Fibroblast of the aortic adventitia (primary cell): ENCODE results near the gene TNRC18. TPM values are rescaled to one million over a fixed set of nuclear protein-coding genes. Genes with fewer than 3 reads are reported as not detected.
"Not testable (repeated sequence)": the region's sequence is repeated elsewhere in the genome, so short reads cannot be mapped to it uniquely, and the experiment has no call there.

Source experiments
- DNase-seq: peaks from one replicate; pipeline ENCODE4 v3.0.0-alpha.2; 2010; ENCODE audit warnings: low read depth
- H3K4me3 ChIP-seq: 2 replicates; pipeline ENCODE4 v1.5.1; 2011; ENCODE audit warnings: low read depth, mild to moderate bottlenecking, control low read depth, low read length, moderate library complexity
- CTCF ChIP-seq: IDR thresholded peaks from 2 replicates; pipeline ENCODE4 v1.5.1; 2011; ENCODE audit warnings: mild to moderate bottlenecking, low read length, control low read depth, inconsistent platforms; ENCODE audit not compliant: insufficient read depth
- total RNA-seq: library from RNA; depleted of rRNA; stranded (reverse); fragments of >200 nt; gene quantifications from 2 replicates; pipeline ENCODE4 v1.2.3, GENCODE V29; 2012; ENCODE audit warnings: low replicate concordance

TNRC18 gene
- total RNA-seq, 1 donor = 57.8 TPM

DNA sequence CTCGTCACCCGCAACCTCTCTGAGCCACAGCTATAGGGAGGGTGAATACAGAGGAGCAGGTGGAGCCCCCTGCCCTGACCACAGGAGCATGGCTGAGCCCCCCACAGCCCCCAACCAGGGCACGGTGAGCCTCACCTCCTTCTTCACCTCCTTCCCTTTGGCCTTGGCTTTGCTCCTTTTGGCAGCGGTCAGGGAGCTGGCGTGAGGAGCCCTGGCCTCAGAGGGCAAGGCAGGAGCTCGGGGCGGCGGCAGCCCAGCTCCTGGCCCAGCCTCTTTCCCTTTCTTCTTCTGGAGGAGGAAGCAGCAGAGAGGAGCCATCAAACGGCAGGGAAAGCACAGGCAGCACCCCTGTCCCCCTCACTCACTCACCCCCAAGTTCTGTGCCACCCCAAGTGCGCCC, 98.7 kb downstream of the TNRC18 start:
- DNase-seq = no peak
- TF ChIP-seq CTCF = no peak
- H3K4me3 ChIP-seq = no peak overlapping the region

GRCh38 chr7:5323800-5324781, 99.5 kb downstream of the TNRC18 start:
- not testable (repeated sequence) for H3K4me3 ChIP-seq, DNase-seq

DNA sequence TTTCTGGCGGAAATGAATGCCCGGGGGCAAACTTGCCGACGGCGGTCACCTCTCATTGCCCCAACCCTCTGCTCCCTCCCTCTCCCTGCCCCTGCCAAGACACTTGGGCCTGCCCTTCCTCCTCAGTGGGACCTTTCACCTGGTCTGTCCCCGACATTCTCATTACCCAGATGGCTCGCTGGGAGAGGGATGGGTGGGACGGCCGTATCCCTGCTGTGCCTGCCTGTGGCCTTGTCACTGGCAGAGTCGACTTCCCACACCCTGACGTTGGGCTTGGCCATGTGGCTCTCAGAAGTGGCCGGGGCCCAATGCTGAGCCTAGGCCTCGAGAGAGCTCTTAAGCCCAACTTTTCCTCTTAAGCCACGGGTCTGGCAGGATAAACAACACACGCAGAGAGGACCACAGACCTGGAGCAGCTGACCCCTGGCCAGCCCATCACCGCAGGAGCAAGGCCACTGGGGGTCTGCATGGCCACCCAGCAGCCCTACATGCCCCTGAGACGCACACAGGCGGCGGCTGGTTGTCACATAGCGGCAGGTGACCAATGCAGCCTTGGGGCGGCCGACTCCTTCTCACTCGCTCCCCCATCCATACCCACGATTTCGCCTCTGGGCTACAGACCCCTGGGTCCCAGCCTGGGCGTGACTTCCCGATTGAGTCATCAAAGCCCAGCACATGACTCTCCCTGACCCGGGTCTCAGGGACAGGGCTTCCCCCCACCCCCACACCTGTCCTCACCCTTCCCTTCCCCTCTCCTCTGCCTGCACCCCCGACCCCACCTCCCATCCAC, 100.8 kb downstream of the TNRC18 start:
- H3K4me3 ChIP-seq = no peak overlapping the region
- TF ChIP-seq CTCF = no peak
- no peak for DNase-seq

DNA sequence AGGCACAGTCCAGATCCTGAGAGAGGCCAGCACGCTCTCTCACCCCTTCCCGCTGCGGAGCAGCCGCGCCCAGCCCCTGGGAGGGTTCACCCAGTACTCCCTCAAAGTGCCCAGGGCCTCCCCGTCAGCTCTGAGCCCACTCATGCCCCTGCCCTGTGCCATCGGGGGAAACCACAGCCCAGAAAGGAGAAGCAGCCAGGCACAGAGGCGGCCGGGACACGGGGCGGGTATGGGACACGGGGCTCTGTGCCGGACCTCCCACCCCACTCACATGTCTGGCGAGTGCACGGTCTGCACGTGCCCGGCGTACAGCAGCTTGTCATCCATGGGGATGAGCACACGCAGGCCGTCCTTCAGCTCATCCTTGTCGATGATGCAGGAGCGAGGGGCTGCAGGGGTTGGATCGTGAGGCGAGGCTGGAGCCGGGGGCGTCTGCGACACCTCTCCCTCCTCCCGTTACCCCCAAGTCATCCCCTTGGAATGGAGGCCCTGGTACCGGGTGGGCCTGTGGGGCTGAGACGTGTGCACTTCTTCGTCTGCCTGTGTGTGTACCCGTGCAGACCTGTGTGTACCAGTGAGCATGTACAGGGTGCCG, 102.7 kb downstream of the TNRC18 start:
- no peak for TF ChIP-seq CTCF

DNA sequence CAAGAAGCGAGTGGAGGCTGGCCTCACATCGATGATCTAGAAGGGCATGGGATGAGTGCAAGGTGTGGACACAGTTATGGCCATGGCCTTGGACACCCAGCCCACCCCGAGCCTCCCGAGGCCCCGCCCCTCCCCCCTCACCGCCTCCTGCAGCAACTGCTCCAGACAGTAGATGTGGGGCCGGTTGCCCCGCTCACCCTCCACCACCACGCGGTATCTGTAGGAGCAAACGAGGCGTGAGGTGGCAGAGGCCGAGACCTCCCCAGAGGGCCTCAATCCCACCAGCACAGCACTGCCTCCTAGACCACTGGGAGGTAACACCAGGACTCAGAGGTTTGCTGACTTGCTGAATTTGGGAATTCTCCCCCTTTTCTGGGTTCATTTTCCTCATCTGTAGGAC, 103.2 kb downstream of the TNRC18 start:
- TF ChIP-seq CTCF = no peak
- DNase-seq = no peak
- no peak overlapping the region for H3K4me3 ChIP-seq

More for the DNA sequence above, 102.7 kb downstream of the TNRC18 start:
- H3K4me3 ChIP-seq = no peak overlapping the region
- no peak for DNase-seq

GRCh38 chr7:5318613-5319012, 105.0 kb downstream of the TNRC18 start:
- H3K4me3 ChIP-seq, DNase-seq: not testable (repeated sequence)

DNA sequence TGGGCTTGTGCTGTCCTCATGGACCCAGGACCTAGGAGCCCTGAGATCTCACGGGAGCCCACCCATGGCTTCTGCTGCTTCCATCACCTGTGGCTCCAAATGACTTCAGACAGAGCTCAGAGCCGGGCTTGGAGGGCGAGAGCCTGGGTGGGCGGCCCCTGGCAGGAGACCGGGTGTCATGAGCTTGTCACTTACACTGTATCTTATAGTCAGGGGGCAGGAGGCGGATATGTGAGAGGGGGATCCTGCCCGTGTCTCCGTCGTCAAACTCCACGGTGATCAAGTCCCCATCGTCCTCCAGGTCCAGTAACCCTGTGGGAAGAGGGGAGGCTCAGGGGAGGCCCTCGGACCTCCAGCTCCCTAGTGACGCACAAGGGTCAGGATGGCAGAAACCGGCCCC, 107.9 kb downstream of the TNRC18 start:
- DNase-seq = no peak
- no peak for TF ChIP-seq CTCF
- no peak overlapping the region for H3K4me3 ChIP-seq
